DLD1 (cell line): ENCODE data around the gene TTL.
"Not testable (repeated sequence)": the region's sequence is repeated elsewhere in the genome, so short reads cannot be mapped to it uniquely, and the experiment has no call there.

Source experiments
- in situ Hi-C: cut with HindIII; loops from 2 replicates; pipeline ENCODE4 v1.10.0; 2017; ENCODE audit warnings: low sequenced_read_pairs

TTL gene

GRCh38 chr2:112481528-112482233 lies at the start of gene TTL:
Gene TTL (plus strand): TSS chr2:112482156. CDS start chr2:112482345, 189 bp downstream.
- in situ Hi-C loops, result no loop called here

GRCh38 chr2:112432390-112432734 lies 49.6 kb upstream of the TTL start:
- in situ Hi-C loops, result not testable (repeated sequence)

GRCh38 chr2:112432735-112433479 lies 49.0 kb upstream of the TTL start:
- in situ Hi-C loops, result not testable (repeated sequence)

- in situ Hi-C loops, result not testable (repeated sequence)
Observed at GRCh38 chr2:112433480-112433879, 48.5 kb upstream of the TTL start, which contains the start of gene RGPD8. Gene RGPD8 (minus strand): TSS chr2:112433645. CDS start chr2:112433453, 192 bp downstream.

GRCh38 chr2:112433932-112434730 lies 47.8 kb upstream of the TTL start:
- in situ Hi-C loops, result no loop called here

- in situ Hi-C loops, result not testable (repeated sequence)
Observed at GRCh38 chr2:112434890-112435715, 46.9 kb upstream of the TTL start.

- in situ Hi-C loops, result not testable (repeated sequence)
Observed at GRCh38 chr2:112435716-112436431, 46.1 kb upstream of the TTL start.

- in situ Hi-C loops, result not testable (repeated sequence)
Observed at GRCh38 chr2:112436993-112437392, 45.0 kb upstream of the TTL start.

GRCh38 chr2:112437405-112437831 lies 44.5 kb upstream of the TTL start:
- in situ Hi-C loops, result not testable (repeated sequence)

- in situ Hi-C loops, result not testable (repeated sequence)
Observed at GRCh38 chr2:112438603-112439261, 43.2 kb upstream of the TTL start.

- in situ Hi-C loops, result not testable (repeated sequence)
Observed at GRCh38 chr2:112444256-112444655, 37.7 kb upstream of the TTL start.

- in situ Hi-C loops, result no loop called here
Observed at GRCh38 chr2:112449854-112450253, 32.1 kb upstream of the TTL start.

GRCh38 chr2:112451317-112451716 lies 30.6 kb upstream of the TTL start:
- in situ Hi-C loops, result no loop called here

GRCh38 chr2:112454586-112454985 lies 27.4 kb upstream of the TTL start:
- in situ Hi-C loops, result no loop called here

- in situ Hi-C loops, result no loop called here
Observed at GRCh38 chr2:112459372-112459771, 22.6 kb upstream of the TTL start.

- in situ Hi-C loops, result no loop called here
Observed at GRCh38 chr2:112462178-112462577, 19.8 kb upstream of the TTL start.

- in situ Hi-C loops, result no loop called here
Observed at GRCh38 chr2:112463256-112463655, 18.7 kb upstream of the TTL start.

- in situ Hi-C loops, result no loop called here
Observed at GRCh38 chr2:112465382-112465781, 16.6 kb upstream of the TTL start.

GRCh38 chr2:112472547-112473263 lies 9.3 kb upstream of the TTL start:
- in situ Hi-C loops, result no loop called here
